Pancreas (tissue), 10 donors: ENCODE measurements around the gene SLC5A3. TPM values are rescaled to one million over a fixed set of nuclear protein-coding genes. Genes with fewer than 3 reads are reported as not detected.

ENCODE experiments used
- ATAC-seq, 4 donors: fragments of 200-7000 bp; cut with Tn5 transposase; one replicate each; pipeline versions ENCODE4 v1.8.0 to v1.9.1; 2020; ENCODE audit warnings: mild to moderate bottlenecking in 4 of 4, moderate library complexity in 4 of 4
- DNase-seq, 6 donors: peaks; one replicate each; pipeline ENCODE4 v3.0.0-alpha.2; 2020
- FAIRE-seq: peaks from 2 replicates; lab custom pipeline; 2012; peaks lifted over from hg19 to GRCh38; lab: Jason Lieb, UNC
- H3K27ac ChIP-seq, 4 donors: fragments of 200-600 bp; sonication (generic); 1 replicate in 3 of 4; 2 replicates in 1 of 4; pipeline versions ENCODE4 v1.5.0 to v1.8.0; 2020
- H3K27me3 ChIP-seq, 4 donors: fragments of 200-600 bp; one replicate each; pipeline ENCODE4 v1.8.0; 2021
- H3K36me3 ChIP-seq, 3 donors: fragments of 200-600 bp; sonication (generic) in 1 of 3; one replicate each; pipeline versions ENCODE4 v1.5.0 to v1.8.0; 2020 to 2021
- H3K4me1 ChIP-seq, 3 donors: fragments of 200-600 bp; one replicate each; pipeline ENCODE4 v1.8.0; 2021
- H3K4me3 ChIP-seq, 4 donors: fragments of 200-600 bp; sonication (generic) in 2 of 4; one replicate each; pipeline versions ENCODE4 v1.5.0 to v1.8.0; 2020 to 2021
- H3K9me3 ChIP-seq, 4 donors: fragments of 200-600 bp; one replicate each; pipeline ENCODE4 v1.8.0; 2021
- WGBS, 2 donors: extraction: QIAGEN DNeasy Blood & Tissue Kit; methylation state at CpG; one replicate each; pipeline ENCODE4 v1.1.7; 2013; 5-methylcytosine and 5-hydroxymethylcytosine counted together
- intact Hi-C, 3 donors: fragments of 100-400 bp; cut with DNase I; formaldehyde crosslinking; loops; one replicate each; pipeline versions ENCODE4 v1.11.1 to v1.14.2; 2022
- polyA plus RNA-seq, 2 donors: library from polyadenylated mRNA; stranded (reverse); fragments of 200-250 nt; gene quantifications; one replicate each; pipeline ENCODE4 v1.2.3, GENCODE V29; 2013
- total RNA-seq, 6 donors: library from RNA; stranded (reverse); fragmentation: NEBNext Ultra II Directional in 4 of 6; extraction: Animal tissue kit (Norgen Biotek cat#: 25700) in 4 of 6; gene quantifications; one replicate each; pipeline versions ENCODE4 v1.2.1 to v1.2.4, GENCODE V29; 2021 to 2023
- TF ChIP-seq, protein P1 (sequence below), 4 donors: fragments of 200-600 bp; sonication (generic) in 3 of 4; IDR thresholded peaks; one replicate each; pipeline versions ENCODE4 v1.5.0 to v1.8.0; 2021; ENCODE audit warnings: antibody characterized with exemption in 4 of 4
- donor health status: healthy with polysubstance abuse.
- donor health status: DM: no; HTN: no; CAD: no; lungs with moderate emphysema.
- donor health status: DM: no; HTN: no; CAD: no.
- donor health status: control.
- donor health status: control.
- donor health status: Bipolar disorder and iron deficiency.
- donor health status: DM: yes; HTN: yes; CAD: no.
- donor health status: DM: no; HTN: no; CAD: no.
- donor health status: DM: no; HTN: no; CAD: no.
- donor health status: DM: yes; HTN: yes; CAD: no.

The SLC5A3 gene
- total and polyA plus RNA-seq, 8 donors = 0.49 to 5.9 (median 2.6) TPM

DNA sequence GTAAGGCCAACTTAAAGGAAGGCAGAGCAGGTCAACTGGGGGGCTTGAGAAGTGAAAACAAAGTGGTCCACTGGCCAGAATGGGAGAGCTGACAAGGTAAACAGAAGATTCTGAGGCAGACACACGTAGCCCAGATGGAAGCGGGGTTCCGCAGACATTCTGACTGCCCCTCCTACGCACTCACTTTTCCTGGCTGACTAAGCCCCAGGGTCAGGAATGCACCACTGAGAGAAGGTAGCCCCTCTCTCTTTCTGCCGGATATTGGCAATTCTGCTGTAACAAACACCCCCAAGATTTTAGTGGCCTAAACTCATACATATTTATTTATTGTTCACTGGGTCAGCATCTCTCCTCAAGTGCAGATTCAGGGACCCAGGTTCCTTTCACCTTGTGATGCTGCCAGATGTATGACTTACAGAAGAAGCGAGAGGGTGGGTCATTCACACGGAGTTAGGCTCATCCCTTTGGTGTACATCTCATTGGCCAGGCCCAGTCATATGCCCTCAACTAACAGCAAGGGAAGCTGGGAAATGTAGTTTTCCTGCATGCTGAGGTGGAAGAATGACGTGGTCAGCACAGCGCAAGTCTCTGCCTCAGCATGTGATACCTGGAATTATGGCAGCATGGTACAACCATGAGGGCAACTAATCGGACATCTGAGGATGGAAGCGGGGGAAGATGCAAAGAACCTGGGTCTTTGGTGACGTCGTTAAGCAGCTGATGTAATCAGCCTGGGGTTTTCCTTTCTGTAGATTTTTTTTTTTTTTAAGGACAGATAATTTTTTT, 43.4 kb upstream of the SLC5A3 start:
- Histone ChIP-seq H3K4me1 (no peaks in the 10 kb centered on the region), H3K36me3 (no peaks in the 10 kb centered on the region), H3K4me3 (no peak overlapping the region), H3K27ac (no peak overlapping the region), H3K27me3 (no peaks in the 10 kb centered on the region), H3K9me3 (no peaks in the 10 kb centered on the region)
- peak; percentile 71 to 91 (median 76) for ATAC-seq
- 49 to 60% methylated on average over 13 of the region's 13 CpGs for WGBS, 2 donors
- TF ChIP-seq, protein P1, sequence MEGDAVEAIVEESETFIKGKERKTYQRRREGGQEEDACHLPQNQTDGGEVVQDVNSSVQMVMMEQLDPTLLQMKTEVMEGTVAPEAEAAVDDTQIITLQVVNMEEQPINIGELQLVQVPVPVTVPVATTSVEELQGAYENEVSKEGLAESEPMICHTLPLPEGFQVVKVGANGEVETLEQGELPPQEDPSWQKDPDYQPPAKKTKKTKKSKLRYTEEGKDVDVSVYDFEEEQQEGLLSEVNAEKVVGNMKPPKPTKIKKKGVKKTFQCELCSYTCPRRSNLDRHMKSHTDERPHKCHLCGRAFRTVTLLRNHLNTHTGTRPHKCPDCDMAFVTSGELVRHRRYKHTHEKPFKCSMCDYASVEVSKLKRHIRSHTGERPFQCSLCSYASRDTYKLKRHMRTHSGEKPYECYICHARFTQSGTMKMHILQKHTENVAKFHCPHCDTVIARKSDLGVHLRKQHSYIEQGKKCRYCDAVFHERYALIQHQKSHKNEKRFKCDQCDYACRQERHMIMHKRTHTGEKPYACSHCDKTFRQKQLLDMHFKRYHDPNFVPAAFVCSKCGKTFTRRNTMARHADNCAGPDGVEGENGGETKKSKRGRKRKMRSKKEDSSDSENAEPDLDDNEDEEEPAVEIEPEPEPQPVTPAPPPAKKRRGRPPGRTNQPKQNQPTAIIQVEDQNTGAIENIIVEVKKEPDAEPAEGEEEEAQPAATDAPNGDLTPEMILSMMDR (IDR thresholded peaks at IDR 0.05) = no peak
- no peak for FAIRE-seq
- intact Hi-C loops = no loop called here
- peak in 3 of 6 donors; percentile 9 to 46 (median 31) for DNase-seq

DNA sequence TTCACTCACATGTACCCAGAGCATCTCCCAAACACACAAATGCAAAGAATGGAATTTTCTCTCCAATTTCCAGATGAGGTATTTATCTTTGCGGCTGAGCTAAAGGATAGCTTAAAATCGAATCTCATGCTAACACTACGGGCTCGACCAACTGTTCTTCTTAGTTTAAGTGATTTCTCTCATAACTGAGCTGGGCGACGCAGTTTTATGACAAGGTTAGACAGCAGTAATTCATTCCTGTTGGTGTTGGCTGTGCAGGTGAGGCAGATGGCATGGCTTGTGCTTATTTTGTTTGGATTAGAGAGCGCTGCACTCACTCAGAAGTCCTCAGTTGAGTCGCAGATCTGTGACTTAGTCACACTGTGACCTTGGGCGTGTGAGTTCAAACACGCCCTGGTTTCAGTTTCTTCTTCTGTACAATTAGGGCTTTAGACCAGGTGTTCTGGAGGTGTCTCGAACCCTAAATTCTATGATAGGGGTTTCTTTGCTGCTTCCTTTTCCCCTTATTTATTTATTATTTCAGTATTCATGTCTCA, 41.5 kb upstream of the SLC5A3 start:
- intact Hi-C loops = no loop called here
- H3K36me3 ChIP-seq = no peaks in the 10 kb centered on the region
- FAIRE-seq (no peak), ATAC-seq (peak in 2 of 4 donors; percentile 25 to 38), DNase-seq (no peak)
- H3K27ac ChIP-seq = no peak overlapping the region
- H3K27me3 ChIP-seq = no peaks in the 10 kb centered on the region
- 63 to 71% methylated on average over 11 of the region's 11 CpGs for WGBS, 2 donors
- H3K4me1 ChIP-seq = no peaks in the 10 kb centered on the region
- TF ChIP-seq, protein P1 (IDR thresholded peaks at IDR 0.05) = no peak
- H3K4me3 ChIP-seq = no peak overlapping the region
- H3K9me3 ChIP-seq = no peaks in the 10 kb centered on the region

DNA sequence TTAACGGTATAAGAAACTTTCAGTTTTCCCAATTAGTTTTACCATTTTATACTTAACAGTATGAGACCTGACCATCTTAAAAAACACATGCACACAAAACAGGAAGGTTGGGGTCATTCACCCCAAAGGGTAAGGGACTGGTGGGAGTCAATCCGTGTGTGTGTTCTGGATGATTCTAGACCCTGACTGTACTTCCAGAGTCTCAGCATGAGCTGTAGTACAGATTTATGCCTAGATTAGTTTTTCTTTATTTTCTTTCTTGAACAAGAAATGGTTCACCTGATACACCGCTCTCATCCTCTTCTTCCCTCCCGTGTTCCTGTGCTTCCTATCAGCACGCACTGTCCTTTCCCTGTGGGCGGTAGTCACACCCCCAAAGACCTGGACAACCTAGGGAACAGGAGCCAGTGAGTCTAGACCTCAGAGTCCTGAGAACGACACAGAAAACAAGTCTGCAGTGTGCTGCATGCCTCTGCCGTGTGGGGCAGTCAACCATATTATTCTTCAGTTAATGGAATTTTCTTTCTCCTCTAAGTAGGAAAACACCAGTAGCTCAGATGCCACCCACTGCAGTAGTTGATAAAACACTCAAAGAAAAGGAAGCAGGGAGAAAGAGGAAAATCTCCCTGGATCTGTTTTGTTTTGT, 38.9 kb upstream of the SLC5A3 start:
- no peak for ATAC-seq
- TF ChIP-seq, protein P1 (IDR thresholded peaks at IDR 0.05) = no peak
- Histone ChIP-seq H3K27ac (no peak overlapping the region), H3K4me1 (no peaks in the 10 kb centered on the region), H3K9me3 (no peaks in the 10 kb centered on the region), H3K4me3 (no peak overlapping the region), H3K36me3 (no peaks in the 10 kb centered on the region), H3K27me3 (no peaks in the 10 kb centered on the region)
- DNase-seq = no peak
- WGBS, 2 donors = 60 to 72% methylated on average over 8 of the region's 8 CpGs
- intact Hi-C loops = no loop called here
- FAIRE-seq = no peak

DNA sequence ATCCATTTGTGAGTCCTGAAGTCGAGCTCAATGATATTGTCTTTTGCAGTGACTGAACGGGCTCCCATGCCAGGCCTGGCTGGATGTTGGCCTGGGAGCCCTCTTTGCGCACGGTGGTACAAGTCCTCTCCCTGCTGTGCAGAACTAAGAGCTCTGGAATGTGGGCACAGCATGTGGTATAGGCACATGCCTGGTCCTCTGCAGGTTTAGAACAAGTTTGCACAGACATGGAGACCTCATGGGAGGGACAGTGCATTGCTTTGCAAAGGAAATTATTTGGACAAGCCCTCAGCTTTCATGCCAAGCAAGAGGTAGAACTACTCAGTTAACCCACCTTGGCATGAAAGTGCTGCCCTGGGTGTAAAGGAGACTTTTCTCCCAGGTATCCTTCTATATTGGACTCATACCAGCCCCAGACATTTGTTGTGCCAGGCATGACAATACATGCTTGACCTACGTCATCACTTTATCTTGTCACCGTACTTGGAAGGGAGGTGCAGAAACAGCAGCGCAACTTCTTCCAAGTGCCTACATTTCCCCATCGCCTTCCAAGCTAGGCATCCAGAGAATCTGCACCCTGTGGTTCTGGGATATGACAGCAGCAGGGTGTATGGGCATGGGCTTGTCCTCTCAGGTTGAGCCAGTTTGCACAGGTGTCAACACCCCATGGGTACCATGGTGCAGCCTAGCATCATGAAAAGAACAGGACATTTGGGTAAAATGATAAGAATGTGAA, 37.6 kb upstream of the SLC5A3 start:
- Histone ChIP-seq H3K4me1 (no peaks in the 10 kb centered on the region), H3K4me3 (no peak overlapping the region), H3K9me3 (no peaks in the 10 kb centered on the region), H3K36me3 (no peaks in the 10 kb centered on the region), H3K27me3 (no peaks in the 10 kb centered on the region), H3K27ac (no peak overlapping the region)
- WGBS, 2 donors = 77 to 83% methylated on average over 8 of the region's 8 CpGs
- intact Hi-C loops = no loop called here
- ATAC-seq = no peak
- TF ChIP-seq, protein P1 (IDR thresholded peaks at IDR 0.05) = no peak
- no peak for DNase-seq
- FAIRE-seq = no peak
